IMR-90 (cell line): ENCODE results near the gene ZCCHC13. TPM values are rescaled to one million over a fixed set of nuclear protein-coding genes. Genes with fewer than 3 reads are reported as not detected.

Source experiments
- ATAC-seq: fragments of 200-7000 bp; cut with Tn5 transposase; 2 replicates; pipeline ENCODE4 v1.9.1; 2020; ENCODE audit warnings: low read depth, mild to moderate bottlenecking, moderate library complexity
- BruUV-seq: library from RNA; stranded (reverse); fragments of 400-500 nt; replicated peaks from 2 replicates; lab custom pipeline; 2021; lab: Mats Ljungman, UMichigan
- CTCF ChIA-PET: fragments of 300-600 bp; formaldehyde crosslinking; extraction: SDS; loops from one replicate; lab custom pipeline; 2021; ENCODE audit warnings: antibody characterized with exemption; lab: Yijun Ruan, JAX
- POLR2A ChIA-PET: fragments of 300-600 bp; sonication (Branson Sonifier 250); formaldehyde crosslinking; loops from one replicate; lab custom pipeline; 2022; ENCODE audit warnings: antibody characterized with exemption; ENCODE audit not compliant: unreplicated experiment; lab: Charles Lee
- DNase-seq: peaks from one replicate; pipeline ENCODE4 v3.0.0; 2013
- H2AFZ ChIP-seq: replicated peaks from 2 replicates; pipeline ENCODE3; 2013; ENCODE audit warnings: low read length, mild to moderate bottlenecking; ENCODE audit not compliant: poor library complexity
- H2AK5ac ChIP-seq: 2 replicates; pipeline ENCODE4 v1.6.1; 2013; ENCODE audit warnings: low read depth, low read length, inconsistent platforms
- H2AK9ac ChIP-seq: replicated peaks from 2 replicates; pipeline ENCODE3; 2013; ENCODE audit warnings: mild to moderate bottlenecking, low read depth, low read length, moderate library complexity; ENCODE audit not compliant: poor library complexity
- H2BK120ac ChIP-seq: 2 replicates; pipeline ENCODE4 v1.6.1; 2013; ENCODE audit warnings: low read depth, low read length, inconsistent platforms
- H2BK15ac ChIP-seq: 3 replicates; pipeline ENCODE4 v1.6.1; 2013; ENCODE audit warnings: low read depth, low read length, inconsistent platforms
- H2BK20ac ChIP-seq: 2 replicates; pipeline ENCODE4 v1.6.1; 2013; ENCODE audit warnings: low read depth, mild to moderate bottlenecking, inconsistent platforms, low read length, moderate library complexity
- H2BK5ac ChIP-seq: 2 replicates; pipeline ENCODE4 v1.6.1; 2013; ENCODE audit warnings: mild to moderate bottlenecking, low read depth, low read length, inconsistent platforms; ENCODE audit not compliant: poor library complexity, severe bottlenecking
- H3K14ac ChIP-seq: replicated peaks from 2 replicates; pipeline ENCODE4 v1.6.1; 2013; ENCODE audit warnings: low read depth, low read length, inconsistent platforms
- H3K18ac ChIP-seq: 2 replicates; pipeline ENCODE4 v1.6.1; 2013; ENCODE audit warnings: low read depth, low read length, control low read depth
- H3K23ac ChIP-seq: 2 replicates; pipeline ENCODE4 v1.6.1; 2013; ENCODE audit warnings: low read depth, low read length, inconsistent platforms
- H3K27ac ChIP-seq: 2 replicates; pipeline ENCODE4 v1.5.1; 2013; ENCODE audit warnings: mild to moderate bottlenecking, control low read depth, low read length; ENCODE audit not compliant: insufficient read depth
- H3K27me3 ChIP-seq: 2 replicates; pipeline ENCODE4 v1.6.1; 2013; ENCODE audit warnings: low read length; ENCODE audit not compliant: control insufficient read depth, insufficient read depth
- H3K36me3 ChIP-seq: 2 replicates; pipeline ENCODE4 v1.6.1; 2013; ENCODE audit warnings: low read length, mixed read lengths; ENCODE audit not compliant: control insufficient read depth, insufficient read depth
- H3K4ac ChIP-seq: 2 replicates; pipeline ENCODE4 v1.6.1; 2013; ENCODE audit warnings: low read depth, low read length, inconsistent platforms
- H3K4me1 ChIP-seq: 2 replicates; pipeline ENCODE4 v1.6.1; 2013; ENCODE audit warnings: low read length, mixed read lengths; ENCODE audit not compliant: control insufficient read depth, insufficient read depth
- H3K4me2 ChIP-seq: 2 replicates; pipeline ENCODE4 v1.6.1; 2013; ENCODE audit warnings: low read depth, mild to moderate bottlenecking, control low read depth, low read length, moderate library complexity
- H3K4me3 ChIP-seq: 2 replicates; pipeline ENCODE4 v1.5.1; 2013; ENCODE audit warnings: low read depth, mild to moderate bottlenecking, control low read depth, low read length, moderate library complexity; ENCODE audit not compliant: insufficient read depth
- H3K56ac ChIP-seq: 2 replicates; pipeline ENCODE4 v1.6.1; 2013; ENCODE audit warnings: low read length, inconsistent platforms; ENCODE audit not compliant: insufficient read depth; ENCODE audit errors: extremely low read depth
- H3K79me1 ChIP-seq, 2 experiments: 2 replicates each; pipeline ENCODE4 v1.6.1; 2013; ENCODE audit warnings: low read length in 2 of 2, inconsistent platforms in 1 of 2, low read depth in 1 of 2
- H3K9ac ChIP-seq: 2 replicates; pipeline ENCODE4 v1.6.1; 2013; ENCODE audit warnings: low read depth, low read length, control low read depth
- H3K9me1 ChIP-seq: 2 replicates; pipeline ENCODE4 v1.6.1; 2013; ENCODE audit warnings: low read length, inconsistent platforms; ENCODE audit not compliant: insufficient read depth
- H3K9me3 ChIP-seq: 2 replicates; pipeline ENCODE4 v1.6.1; 2013; ENCODE audit warnings: low read length; ENCODE audit not compliant: control insufficient read depth, insufficient read depth
- H4K20me1 ChIP-seq: 2 replicates; pipeline ENCODE4 v1.6.1; 2013; ENCODE audit warnings: low read length, inconsistent platforms; ENCODE audit not compliant: insufficient read depth
- H4K5ac ChIP-seq: 2 replicates; pipeline ENCODE4 v1.6.1; 2013; ENCODE audit warnings: mild to moderate bottlenecking, low read depth, low read length, control low read depth
- H4K8ac ChIP-seq, 2 experiments: 2 replicates each; pipeline ENCODE4 v1.6.1; 2013; ENCODE audit warnings: low read depth in 2 of 2, low read length in 2 of 2, control low read depth in 1 of 2, inconsistent platforms in 1 of 2
- H4K91ac ChIP-seq: 2 replicates; pipeline ENCODE4 v1.6.1; 2013; ENCODE audit warnings: low read depth, low read length, inconsistent platforms; ENCODE audit not compliant: insufficient read depth
- BHLHE40 ChIP-seq: fragments of 150-350 bp; IDR thresholded peaks from 2 replicates; pipeline ENCODE4 v1.6.1; 2016; ENCODE audit warnings: mild to moderate bottlenecking, low read depth, low read length
- CEBPB ChIP-seq: IDR thresholded peaks from 2 replicates; pipeline ENCODE4 v1.6.1; 2012; ENCODE audit warnings: low read depth, low read length, improper control_type of control experiment
- FOS ChIP-seq: fragments of 150-350 bp; IDR thresholded peaks from 2 replicates; pipeline ENCODE4 v1.6.1; 2016; ENCODE audit warnings: low read depth, low read length
- MAZ ChIP-seq: IDR thresholded peaks from 2 replicates; pipeline ENCODE4 v1.6.1; 2012; ENCODE audit warnings: low read depth, mild to moderate bottlenecking, low read length, improper control_type of control experiment, moderate library complexity, borderline replicate concordance
- NFE2L2 ChIP-seq: fragments of 150-350 bp; IDR thresholded peaks from 2 replicates; pipeline ENCODE4 v1.6.1; 2016; ENCODE audit warnings: low read depth, mild to moderate bottlenecking, low read length
- SMC3 ChIP-seq: fragments of 150-350 bp; IDR thresholded peaks from 2 replicates; pipeline ENCODE4 v1.6.1; 2016; ENCODE audit warnings: low read depth, mild to moderate bottlenecking, antibody characterized with exemption, low read length, moderate library complexity
- dilution Hi-C: fragments of 300-500 bp; cut with HindIII; formaldehyde crosslinking; loops from one replicate; pipeline ENCODE4 v1.14.3; 2018; ENCODE audit warnings: low sequenced_read_pairs; ENCODE audit not compliant: unreplicated experiment
- in situ Hi-C: fragments of 300-500 bp; cut with MboI; formaldehyde crosslinking; loops from 3 replicates; pipeline ENCODE4 v1.14.3; 2019; ENCODE audit warnings: low sequenced_read_pairs, inconsistent platforms, mixed read lengths
- intact Hi-C: fragments of 100-400 bp; cut with micrococcal nuclease; formaldehyde crosslinking; loops from 2 replicates; pipeline ENCODE4 v1.10.0; 2022
- polyA plus RNA-seq, 3 experiments: library from polyadenylated mRNA; depleted of rRNA; stranded (reverse); fragments of >200 nt; gene quantifications; 2 replicates each; pipeline ENCODE4 v1.2.3, GENCODE V29; 2012; ENCODE audit warnings: low replicate concordance in 1 of 3
- total RNA-seq: library from RNA; depleted of rRNA; stranded (reverse); fragments of >200 nt; gene quantifications from 2 replicates; pipeline ENCODE4 v1.2.3, GENCODE V29; 2012

The ZCCHC13 gene
- total and polyA plus RNA-seq, 2 of the 4 experiments (the other 2 are of a cell fraction): not detected

DNA sequence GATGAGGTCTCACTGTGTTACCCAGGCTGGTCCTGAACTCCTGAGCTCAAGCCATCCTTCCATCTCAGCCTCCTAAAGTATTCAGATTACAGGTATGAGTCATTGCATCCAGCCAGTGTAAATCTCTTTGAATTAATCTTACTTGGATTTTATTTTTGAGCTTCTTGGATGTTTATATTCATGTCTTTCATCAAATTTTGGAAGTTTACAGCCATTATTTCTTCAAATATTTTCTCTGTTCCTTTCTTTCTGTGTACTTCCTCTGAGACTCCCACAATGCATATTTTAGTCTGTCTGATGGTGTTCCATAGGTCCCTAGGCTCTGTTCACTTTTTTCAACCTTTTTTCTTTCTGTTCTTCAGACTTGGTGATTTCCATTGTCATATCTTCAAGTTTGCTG is 34.9 kb downstream of the ZCCHC13 start:
- no peak for DNase-seq
- no peak overlapping the region for H2AFZ ChIP-seq
- H3K36me3 ChIP-seq: no peaks in the 10 kb centered on the region
- no peak overlapping the region for H4K8ac ChIP-seq
- H3K18ac ChIP-seq: no peak overlapping the region
- H4K20me1 ChIP-seq: no peaks in the 10 kb centered on the region
- in situ Hi-C loops: no loop called here
- no peak overlapping the region for H2BK20ac ChIP-seq
- no peaks in the 10 kb centered on the region; the same call in 1 of the 2 replicates for H3K27me3 ChIP-seq
- no peaks in the 10 kb centered on the region for H3K79me1 ChIP-seq
- H3K9me1 ChIP-seq: no peaks in the 10 kb centered on the region
- H3K23ac ChIP-seq: no peak overlapping the region
- no TSS peak for BruUV-seq
- H4K5ac ChIP-seq: no peak overlapping the region
- intact Hi-C loops: no loop called here
- H2AK5ac ChIP-seq: no peak overlapping the region
- H3K4ac ChIP-seq: no peak overlapping the region
- H3K9ac ChIP-seq: no peak overlapping the region
- no peak overlapping the region for H3K56ac ChIP-seq
- peaks cover 5% of the 10 kb centered on the region for H3K9me3 ChIP-seq
- no peak for ATAC-seq
- H3K4me1 ChIP-seq: 0 out of 2 replicates have a peak, but pooled peaks cover 2% of the 10 kb centered on the region
- no peak overlapping the region for H2BK5ac ChIP-seq
- H3K27ac ChIP-seq: no peak overlapping the region
- H2BK120ac ChIP-seq: no peak overlapping the region
- TF ChIP-seq SMC3 (no peak), NFE2L2 (no peak), MAZ (no peak), FOS (no peak), BHLHE40 (no peak), CEBPB (no peak)
- no peak overlapping the region for H3K4me2 ChIP-seq
- H2BK15ac ChIP-seq: no peak overlapping the region
- ChIA-PET CTCF (no interaction called here), POLR2A (no interaction called here)
- H3K4me3 ChIP-seq: no peak overlapping the region
- no peak overlapping the region for H2AK9ac ChIP-seq
- dilution Hi-C loops: no loop called here
- H3K14ac ChIP-seq: no peak overlapping the region
- no peak overlapping the region for H4K91ac ChIP-seq
